ENCODE results near the gene SYT12. TPM values are rescaled to one million over a fixed set of nuclear protein-coding genes. Genes with fewer than 3 reads are reported as not detected.

SYT12 gene
- polyA plus RNA-seq, 3 donors, result not detected

DNA sequence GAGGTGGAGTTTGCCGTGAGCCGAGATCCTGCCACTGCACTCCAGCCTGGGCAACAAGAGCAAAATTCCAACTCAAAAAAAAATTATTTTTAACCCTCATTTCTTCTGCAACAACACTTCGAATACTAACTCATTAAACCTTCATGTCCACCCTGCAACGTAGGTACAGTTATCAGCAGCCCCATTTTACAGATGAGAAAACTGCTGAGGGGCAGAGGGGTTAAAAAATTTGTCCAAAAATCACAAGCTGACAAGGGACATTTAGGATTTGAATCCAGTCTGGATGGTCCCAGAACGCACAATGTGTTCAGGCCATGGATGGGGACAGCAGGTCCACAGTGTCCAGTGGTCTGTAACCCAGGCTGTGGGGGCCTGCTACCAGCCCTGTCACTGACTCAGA is 62.7 kb downstream of the SYT12 start:
- H3K27ac ChIP-seq (ENCODE audit: low read depth in 1 of 2, low read length in 2 of 2), result no peak overlapping the region
- H3K4me1 Mint-ChIP-seq, result peaks cover 16% of the 10 kb centered on the region
- H3K4me3 ChIP-seq (replicated peaks in 1 of 3; ENCODE audit: low read depth in 2 of 3, low read length in 3 of 3), result no peak overlapping the region
- no peak overlapping the region for H2AFZ ChIP-seq (ENCODE audit: insufficient read depth, low read depth, low read length, poor library complexity, severe bottlenecking)
- peaks cover 0 to 2% of the 10 kb centered on the region in 2 donors for H3K36me3 Mint-ChIP-seq
- H3K9me3 ChIP-seq (replicated peaks in 1 of 2; ENCODE audit: control insufficient read depth in 1 of 2, insufficient read depth in 1 of 2, low read length in 2 of 2), result no peaks in the 10 kb centered on the region
- H3K4me1 ChIP-seq (ENCODE audit: control insufficient read depth in 1 of 2, insufficient read depth in 2 of 2, low read length in 2 of 2), result peaks cover 12 to 14% of the 10 kb centered on the region in 2 donors
- peaks cover 5 to 20% (median 14%) of the 10 kb centered on the region in 3 donors for H3K27me3 Mint-ChIP-seq (ENCODE audit: low read depth in 3 of 3)
- no peaks in the 10 kb centered on the region for H3K36me3 ChIP-seq (replicated peaks in 1 of 2; ENCODE audit: control insufficient read depth in 1 of 2, insufficient read depth in 2 of 2, low read length in 2 of 2)
- H3K9ac ChIP-seq (ENCODE audit: insufficient read depth, low read length, poor library complexity, severe bottlenecking), result no peak overlapping the region
- no peaks in the 10 kb centered on the region for H3K79me2 ChIP-seq (ENCODE audit: insufficient read depth, low read length)
- TF ChIP-seq, protein P1, sequence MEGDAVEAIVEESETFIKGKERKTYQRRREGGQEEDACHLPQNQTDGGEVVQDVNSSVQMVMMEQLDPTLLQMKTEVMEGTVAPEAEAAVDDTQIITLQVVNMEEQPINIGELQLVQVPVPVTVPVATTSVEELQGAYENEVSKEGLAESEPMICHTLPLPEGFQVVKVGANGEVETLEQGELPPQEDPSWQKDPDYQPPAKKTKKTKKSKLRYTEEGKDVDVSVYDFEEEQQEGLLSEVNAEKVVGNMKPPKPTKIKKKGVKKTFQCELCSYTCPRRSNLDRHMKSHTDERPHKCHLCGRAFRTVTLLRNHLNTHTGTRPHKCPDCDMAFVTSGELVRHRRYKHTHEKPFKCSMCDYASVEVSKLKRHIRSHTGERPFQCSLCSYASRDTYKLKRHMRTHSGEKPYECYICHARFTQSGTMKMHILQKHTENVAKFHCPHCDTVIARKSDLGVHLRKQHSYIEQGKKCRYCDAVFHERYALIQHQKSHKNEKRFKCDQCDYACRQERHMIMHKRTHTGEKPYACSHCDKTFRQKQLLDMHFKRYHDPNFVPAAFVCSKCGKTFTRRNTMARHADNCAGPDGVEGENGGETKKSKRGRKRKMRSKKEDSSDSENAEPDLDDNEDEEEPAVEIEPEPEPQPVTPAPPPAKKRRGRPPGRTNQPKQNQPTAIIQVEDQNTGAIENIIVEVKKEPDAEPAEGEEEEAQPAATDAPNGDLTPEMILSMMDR (IDR thresholded peaks at IDR 0.05), result no peak
- no peak overlapping the region for H3K4me2 ChIP-seq (replicated peaks; ENCODE audit: extremely low read depth, low read length, poor library complexity, severe bottlenecking)
- no peaks in the 10 kb centered on the region for H3K9me3 Mint-ChIP-seq
- no peak for DNase-seq
- intact Hi-C loops (cut with micrococcal nuclease), result loop anchor here in 1 of 2 donors (10.0 kb wide), 1 partner anchor 59 kb away; no protein-coding TSS in a partner anchor
- no peak overlapping the region for H3K4me3 Mint-ChIP-seq
- H3K27me3 ChIP-seq (ENCODE audit: control insufficient read depth in 2 of 2, insufficient read depth in 2 of 2, low read length in 2 of 2), result peaks cover 0 to 8% of the 10 kb centered on the region in 2 donors
- H3K27ac Mint-ChIP-seq, result peak overlapping the region in 1 of 7 donors; percentile 37
- 97% methylated on average over 4 of the region's 5 CpGs for WGBS (ENCODE audit: insufficient coverage)
- no peaks in the 10 kb centered on the region for H4K20me1 ChIP-seq (ENCODE audit: insufficient read depth, low read length)

DNA sequence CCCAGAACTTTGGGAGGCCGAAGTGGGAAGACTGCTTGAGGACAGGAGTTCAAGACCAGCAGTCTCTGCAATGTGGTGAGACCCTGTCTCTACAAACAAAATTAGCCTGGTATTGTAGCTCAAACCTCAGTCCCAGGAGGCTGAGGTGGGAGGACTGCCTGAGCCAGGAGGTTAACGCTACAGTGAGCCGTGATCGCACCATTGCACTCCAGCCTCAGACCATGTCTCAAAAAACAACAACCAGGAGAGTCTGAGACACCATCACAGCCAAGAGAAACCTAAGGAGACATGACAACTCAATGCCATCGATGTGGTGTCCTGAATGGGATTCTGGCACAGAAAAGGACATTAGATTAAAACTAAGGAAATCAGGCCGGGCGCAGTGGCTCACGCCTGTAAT is 67.8 kb downstream of the SYT12 start:
- Histone ChIP-seq H3K4me2 (replicated peaks; ENCODE audit: extremely low read depth, low read length, poor library complexity, severe bottlenecking) (no peak overlapping the region), H3K4me3 (replicated peaks in 1 of 3; ENCODE audit: low read depth in 2 of 3, low read length in 3 of 3) (no peak overlapping the region), H3K27me3 (ENCODE audit: control insufficient read depth in 2 of 2, insufficient read depth in 2 of 2, low read length in 2 of 2) (no peaks in the 10 kb centered on the region), H3K9ac (ENCODE audit: insufficient read depth, low read length, poor library complexity, severe bottlenecking) (no peak overlapping the region), H3K27ac (ENCODE audit: low read depth in 1 of 2, low read length in 2 of 2) (no peak overlapping the region), H3K79me2 (ENCODE audit: insufficient read depth, low read length) (no peaks in the 10 kb centered on the region), H3K9me3 (replicated peaks in 1 of 2; ENCODE audit: control insufficient read depth in 1 of 2, insufficient read depth in 1 of 2, low read length in 2 of 2) (no peaks in the 10 kb centered on the region), H3K36me3 (replicated peaks in 1 of 2; ENCODE audit: control insufficient read depth in 1 of 2, insufficient read depth in 2 of 2, low read length in 2 of 2) (no peaks in the 10 kb centered on the region), H3K4me1 (ENCODE audit: control insufficient read depth in 1 of 2, insufficient read depth in 2 of 2, low read length in 2 of 2) (no peaks in the 10 kb centered on the region), H2AFZ (ENCODE audit: insufficient read depth, low read depth, low read length, poor library complexity, severe bottlenecking) (no peak overlapping the region), H4K20me1 (ENCODE audit: insufficient read depth, low read length) (no peaks in the 10 kb centered on the region)
- Mint-ChIP-seq H3K9me3 (no peaks in the 10 kb centered on the region), H3K4me3 (no peak overlapping the region), H3K36me3 (no peaks in the 10 kb centered on the region), H3K27me3 (ENCODE audit: low read depth in 3 of 3) (peaks cover 2 to 7% (median 6%) of the 10 kb centered on the region in 3 donors), H3K4me1 (no peaks in the 10 kb centered on the region), H3K27ac (no peak overlapping the region)
- DNase-seq, result no peak
- intact Hi-C loops (cut with micrococcal nuclease), result no loop called here
- TF ChIP-seq, protein P1 (IDR thresholded peaks at IDR 0.05), result no peak
- 98% methylated on average over 5 of the region's 8 CpGs for WGBS (ENCODE audit: insufficient coverage)
